NCI-H748 treated with DMSO at 0.1 percent for 48 hours (cell line): ENCODE data around the gene SOX11.

Experiments used
- DNase-seq: peaks from one replicate; lab custom pipeline; 2025; lab: John Stamatoyannopoulos, UW

SOX11 gene

DNA sequence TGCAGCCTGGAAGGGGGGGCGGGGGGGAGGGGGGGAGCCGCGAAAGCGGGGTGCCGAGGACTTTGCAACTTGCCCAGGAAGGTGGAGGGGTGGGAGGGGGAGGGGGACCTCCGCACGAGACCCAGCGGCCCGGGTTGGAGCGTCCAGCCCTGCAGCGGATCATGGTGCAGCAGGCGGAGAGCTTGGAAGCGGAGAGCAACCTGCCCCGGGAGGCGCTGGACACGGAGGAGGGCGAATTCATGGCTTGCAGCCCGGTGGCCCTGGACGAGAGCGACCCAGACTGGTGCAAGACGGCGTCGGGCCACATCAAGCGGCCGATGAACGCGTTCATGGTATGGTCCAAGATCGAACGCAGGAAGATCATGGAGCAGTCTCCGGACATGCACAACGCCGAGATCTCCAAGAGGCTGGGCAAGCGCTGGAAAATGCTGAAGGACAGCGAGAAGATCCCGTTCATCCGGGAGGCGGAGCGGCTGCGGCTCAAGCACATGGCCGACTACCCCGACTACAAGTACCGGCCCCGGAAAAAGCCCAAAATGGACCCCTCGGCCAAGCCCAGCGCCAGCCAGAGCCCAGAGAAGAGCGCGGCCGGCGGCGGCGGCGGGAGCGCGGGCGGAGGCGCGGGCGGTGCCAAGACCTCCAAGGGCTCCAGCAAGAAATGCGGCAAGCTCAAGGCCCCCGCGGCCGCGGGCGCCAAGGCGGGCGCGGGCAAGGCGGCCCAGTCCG lies 540 bp downstream of the SOX11 start:
- peak; percentile 30 for DNase-seq

DNA sequence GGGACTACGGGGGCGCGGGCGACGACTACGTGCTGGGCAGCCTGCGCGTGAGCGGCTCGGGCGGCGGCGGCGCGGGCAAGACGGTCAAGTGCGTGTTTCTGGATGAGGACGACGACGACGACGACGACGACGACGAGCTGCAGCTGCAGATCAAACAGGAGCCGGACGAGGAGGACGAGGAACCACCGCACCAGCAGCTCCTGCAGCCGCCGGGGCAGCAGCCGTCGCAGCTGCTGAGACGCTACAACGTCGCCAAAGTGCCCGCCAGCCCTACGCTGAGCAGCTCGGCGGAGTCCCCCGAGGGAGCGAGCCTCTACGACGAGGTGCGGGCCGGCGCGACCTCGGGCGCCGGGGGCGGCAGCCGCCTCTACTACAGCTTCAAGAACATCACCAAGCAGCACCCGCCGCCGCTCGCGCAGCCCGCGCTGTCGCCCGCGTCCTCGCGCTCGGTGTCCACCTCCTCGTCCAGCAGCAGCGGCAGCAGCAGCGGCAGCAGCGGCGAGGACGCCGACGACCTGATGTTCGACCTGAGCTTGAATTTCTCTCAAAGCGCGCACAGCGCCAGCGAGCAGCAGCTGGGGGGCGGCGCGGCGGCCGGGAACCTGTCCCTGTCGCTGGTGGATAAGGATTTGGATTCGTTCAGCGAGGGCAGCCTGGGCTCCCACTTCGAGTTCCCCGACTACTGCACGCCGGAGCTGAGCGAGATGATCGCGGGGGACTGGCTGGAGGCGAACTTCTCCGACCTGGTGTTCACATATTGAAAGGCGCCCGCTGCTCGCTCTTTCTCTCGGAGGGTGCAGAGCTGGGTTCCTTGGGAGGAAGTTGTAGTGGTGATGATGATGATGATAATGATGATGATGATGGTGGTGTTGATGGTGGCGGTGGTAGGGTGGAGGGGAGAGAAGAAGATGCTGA lies 1.4 kb downstream of the SOX11 start:
- peak; percentile 58 for DNase-seq

DNA sequence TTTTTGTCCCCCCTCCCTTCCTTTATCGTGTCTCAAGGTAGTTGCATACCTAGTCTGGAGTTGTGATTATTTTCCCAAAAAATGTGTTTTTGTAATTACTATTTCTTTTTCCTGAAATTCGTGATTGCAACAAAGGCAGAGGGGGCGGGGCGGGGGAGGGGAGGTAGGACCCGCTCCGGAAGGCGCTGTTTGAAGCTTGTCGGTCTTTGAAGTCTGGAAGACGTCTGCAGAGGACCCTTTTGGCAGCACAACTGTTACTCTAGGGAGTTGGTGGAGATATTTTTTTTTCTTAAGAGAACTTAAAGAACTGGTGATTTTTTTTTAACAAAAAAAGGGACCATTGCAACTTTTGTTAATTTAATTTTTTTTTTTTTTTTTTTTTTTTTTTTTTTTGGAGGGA lies 2.1 kb downstream of the SOX11 start:
- DNase-seq, result no peak

DNA sequence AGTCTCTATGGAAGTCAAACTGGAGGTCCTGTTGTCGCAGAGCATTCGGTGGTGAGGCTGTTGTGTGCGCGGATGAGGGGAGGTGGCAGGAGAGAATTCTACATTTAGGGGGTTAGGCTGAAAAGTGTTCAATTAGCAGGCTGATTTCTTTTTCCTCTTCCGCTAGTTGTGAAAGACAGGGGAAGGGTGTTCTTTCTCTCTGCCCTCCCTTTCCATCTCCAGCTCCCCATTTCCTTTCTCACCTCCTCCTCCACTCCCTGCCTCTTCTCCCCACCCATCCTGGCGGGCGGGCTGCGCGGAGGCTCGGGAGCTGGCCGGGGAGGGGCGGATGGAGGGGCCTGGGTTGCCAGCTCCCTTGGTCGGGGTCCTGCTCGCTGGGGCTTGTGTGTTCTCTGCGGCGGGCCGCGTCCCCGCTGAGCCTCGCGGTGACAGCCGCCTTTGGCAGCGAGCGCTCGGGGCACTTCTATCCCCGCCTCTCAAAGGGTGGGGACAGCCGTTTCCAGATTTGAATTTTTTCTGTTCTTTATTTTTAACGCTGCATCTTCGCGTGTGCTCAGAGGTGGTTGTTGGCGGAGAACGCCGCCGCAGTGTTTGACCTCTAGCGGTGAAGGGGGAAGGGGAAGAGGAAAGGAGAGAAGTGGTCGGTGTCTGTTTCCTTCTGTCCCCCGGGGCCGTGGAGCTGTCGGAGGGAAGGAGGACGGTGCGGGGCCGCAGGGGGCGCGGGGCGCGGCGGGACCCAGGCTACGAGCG lies 3.6 kb downstream of the SOX11 start:
- DNase-seq, result peak; percentile 53

- DNase-seq, result no peak
These were observed 4.3 kb downstream of the SOX11 start for GRCh38 chr2:5696404-5696944.

DNA sequence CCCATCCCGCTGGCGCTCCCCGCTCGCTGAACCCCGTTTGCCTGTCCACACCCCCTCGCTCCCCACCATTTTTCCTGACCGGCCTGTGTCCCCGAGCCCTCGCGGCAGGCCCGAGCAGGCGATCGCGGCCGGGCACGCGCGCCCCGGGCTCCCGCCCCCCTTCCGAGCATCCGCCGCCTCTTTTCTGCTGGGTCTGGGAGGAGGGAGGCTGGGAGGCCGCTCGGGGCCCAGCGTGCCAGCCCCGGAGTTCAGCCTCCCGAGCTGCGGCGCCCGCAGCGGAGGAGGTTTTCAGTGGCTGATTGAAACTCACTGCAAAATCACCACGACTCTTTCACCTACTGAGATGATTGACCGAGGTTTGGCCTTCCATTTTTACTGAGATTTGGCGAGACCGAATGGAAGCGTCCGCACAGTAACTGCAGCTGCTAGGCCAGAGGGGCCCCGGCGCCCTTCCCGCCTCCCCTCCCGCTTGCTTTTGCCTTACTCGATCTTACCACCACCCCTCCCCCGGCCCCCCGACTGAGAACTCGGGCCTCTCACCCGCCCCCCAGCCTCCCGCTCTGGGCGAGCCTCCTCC lies 4.8 kb downstream of the SOX11 start:
- DNase-seq, result peak; percentile 31

GRCh38 chr2:5697562-5697961 lies 5.4 kb downstream of the SOX11 start:
- DNase-seq, result no peak

DNA sequence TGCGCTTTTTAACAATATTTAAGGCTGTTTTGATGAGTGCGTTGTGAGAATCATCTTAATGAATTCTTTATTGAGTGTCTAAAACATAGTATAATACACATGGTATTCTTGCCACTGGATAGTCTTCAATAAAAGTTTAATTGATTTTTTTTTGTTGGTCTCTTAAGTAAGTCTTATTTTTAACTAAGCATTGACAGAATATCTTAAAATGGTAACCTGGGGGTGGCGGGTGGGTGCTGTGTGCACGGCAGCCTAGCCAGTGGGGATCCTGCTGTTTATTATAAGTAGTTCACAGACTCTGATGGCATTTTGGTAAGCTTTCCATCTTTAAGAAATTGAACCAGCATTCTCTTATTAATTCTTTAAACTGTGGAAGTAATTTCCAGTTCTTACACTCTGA lies 6.0 kb downstream of the SOX11 start:
- no peak for DNase-seq

- no peak for DNase-seq
These were observed 7.8 kb downstream of the SOX11 start for GRCh38 chr2:5699963-5700362.

DNA sequence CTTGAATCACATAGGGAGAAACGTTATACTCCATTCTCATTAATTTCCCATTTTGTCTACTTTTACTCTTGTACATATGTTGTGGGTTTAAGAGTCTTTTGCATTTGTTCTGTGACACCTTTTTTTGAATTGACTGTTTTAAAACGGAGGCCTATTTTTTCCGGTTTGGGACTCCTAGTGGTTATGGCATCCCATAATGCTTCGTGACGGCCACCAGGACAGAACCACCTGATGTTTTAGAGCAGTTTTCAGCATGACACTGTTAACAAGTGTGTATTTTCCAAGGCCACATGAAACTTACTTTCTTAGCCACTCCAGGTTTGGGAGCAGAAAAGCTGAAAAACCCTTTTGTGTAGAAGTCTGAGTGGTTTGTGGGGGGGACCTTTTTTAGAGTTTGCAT lies 8.4 kb downstream of the SOX11 start:
- no peak for DNase-seq

- no peak for DNase-seq
These were observed 9.1 kb downstream of the SOX11 start for GRCh38 chr2:5701266-5701665.

GRCh38 chr2:5703166-5703565 lies 11.0 kb downstream of the SOX11 start:
- no peak for DNase-seq

DNA sequence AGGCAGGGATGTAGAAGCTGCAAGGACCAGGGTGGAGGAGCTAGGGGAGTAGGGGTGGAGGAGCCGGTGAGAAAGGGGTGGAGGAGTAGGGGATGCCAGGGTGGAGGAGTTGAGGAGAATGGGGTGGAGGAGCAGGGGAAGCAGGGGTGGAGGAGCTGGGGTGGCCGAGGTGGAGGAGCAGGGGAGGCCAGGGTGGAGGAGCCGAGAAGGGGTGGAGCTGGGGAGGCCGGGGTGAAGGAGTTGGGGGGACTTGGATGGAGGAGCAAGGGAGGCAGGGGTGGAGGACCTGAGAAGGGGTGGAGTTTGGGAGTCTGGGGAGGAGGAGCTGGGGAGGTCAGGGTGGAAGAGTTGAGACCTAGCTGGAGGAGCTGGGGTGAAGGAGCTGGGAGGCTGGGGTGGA lies 13.3 kb downstream of the SOX11 start:
- DNase-seq, result no peak

DNA sequence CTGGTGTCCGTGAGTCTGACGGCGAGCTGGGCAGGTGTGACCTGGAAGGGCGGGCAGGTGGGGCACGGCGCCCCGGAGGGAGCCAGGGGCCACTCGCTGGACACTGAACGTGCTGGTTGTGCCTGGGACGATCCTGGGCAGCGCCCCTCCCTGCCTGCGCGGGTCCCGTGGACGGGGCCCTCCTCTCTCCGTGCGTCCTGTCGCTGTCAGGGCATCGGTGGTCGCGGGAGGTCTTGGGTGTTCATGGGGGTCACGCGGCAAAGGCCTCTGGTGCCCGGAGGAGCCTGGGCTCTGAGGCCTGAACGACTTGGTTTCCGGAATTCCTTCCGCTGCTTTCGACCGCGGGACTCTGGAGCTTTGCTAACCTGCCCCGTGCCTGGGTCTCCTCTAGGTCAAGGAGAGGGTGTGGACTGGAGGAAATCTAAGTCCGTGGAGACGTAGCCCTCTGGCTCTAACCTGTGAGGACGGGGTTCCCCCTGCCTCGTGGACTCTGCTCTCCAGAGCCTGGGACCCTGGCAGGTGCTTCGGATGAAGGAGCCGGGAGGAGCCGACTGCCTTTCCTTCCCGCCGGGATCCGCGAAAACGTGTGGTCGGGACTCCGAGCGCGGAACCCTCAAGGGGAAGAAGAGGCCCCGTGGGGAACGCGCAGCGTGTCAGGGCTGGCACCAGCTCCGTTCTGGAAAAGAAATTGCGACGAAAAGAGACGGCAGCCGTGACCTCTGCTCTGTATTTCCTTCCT lies 14.7 kb downstream of the SOX11 start:
- no peak for DNase-seq

DNA sequence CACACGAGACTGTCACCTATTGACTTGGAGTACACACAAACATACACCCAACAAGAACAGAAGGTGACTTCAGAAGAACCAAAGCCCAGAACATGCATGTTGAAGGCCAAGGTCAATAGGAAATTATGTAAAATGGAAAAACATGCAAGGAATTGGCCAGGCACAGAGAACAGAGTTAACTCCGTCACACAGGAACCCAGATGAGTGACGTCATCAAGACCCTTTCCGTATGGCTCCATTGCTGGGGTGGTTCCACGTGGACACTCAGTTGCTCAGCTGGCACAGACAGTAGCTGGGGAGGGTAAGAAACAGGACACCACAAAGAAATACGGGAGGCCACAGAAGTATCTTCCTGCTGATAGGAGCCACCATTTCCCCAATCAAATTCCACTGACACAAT lies 18.4 kb downstream of the SOX11 start:
- DNase-seq, result no peak

- no peak for DNase-seq
These were observed 20.9 kb downstream of the SOX11 start for GRCh38 chr2:5713101-5713500.

DNA sequence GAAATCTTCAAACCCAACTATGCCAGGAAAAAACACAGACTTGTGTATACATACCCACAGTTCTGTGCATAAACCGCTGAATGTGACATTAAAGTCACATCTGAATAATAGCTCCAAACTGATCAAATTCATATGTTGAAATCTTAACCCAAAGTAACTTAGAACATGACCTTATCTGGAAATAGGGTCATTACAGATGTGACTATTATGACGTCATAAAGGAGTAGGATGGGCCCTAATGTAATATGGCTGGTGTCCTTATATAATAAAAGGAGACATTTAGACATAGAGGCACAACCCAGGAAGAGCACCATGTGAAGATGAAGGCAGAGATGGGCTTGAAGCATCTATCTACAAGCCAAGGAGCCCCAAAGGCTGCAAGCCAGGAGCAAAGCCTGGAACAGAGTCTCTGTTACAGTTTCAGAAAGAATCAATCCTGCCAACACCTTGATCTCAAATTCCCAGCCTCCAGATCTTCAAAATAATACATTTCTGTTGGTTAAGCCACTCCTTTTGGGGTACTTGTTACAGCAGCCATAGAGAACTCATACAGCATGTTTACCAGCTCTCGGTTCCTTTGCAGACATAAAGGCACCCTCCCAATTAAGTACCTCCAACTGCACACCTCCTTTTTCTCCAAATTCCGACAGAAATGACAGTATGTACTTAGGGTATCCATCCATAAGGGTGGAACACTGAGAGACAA lies 27.6 kb downstream of the SOX11 start:
- DNase-seq, result no peak

- no peak for DNase-seq
These were observed 28.2 kb downstream of the SOX11 start for GRCh38 chr2:5720426-5720825.

GRCh38 chr2:5722236-5722635 lies 30.1 kb downstream of the SOX11 start:
- DNase-seq, result no peak
